SK-N-SH treated with all-trans-retinoic acid at 6 μM for 48 hours (cell line): Measurements from ENCODE around the gene POC1A.
"Not testable (repeated sequence)": the region's sequence is repeated elsewhere in the genome, so short reads cannot be mapped to it uniquely, and the experiment has no call there.

Source experiments
- ATAC-seq: fragments of 200-7000 bp; cut with Tn5 transposase; 3 replicates; pipeline ENCODE4 v1.9.1; 2020; ENCODE audit warnings: mild to moderate bottlenecking, moderate library complexity
- ARNTL ChIP-seq: fragments of 450-650 bp; formaldehyde crosslinking; IDR thresholded peaks from 2 replicates; pipeline ENCODE4 v1.5.0; 2020; ENCODE audit warnings: low read depth, mild to moderate bottlenecking, moderate library complexity, borderline replicate concordance
- BACH2 ChIP-seq: fragments of 250-450 bp; sonication (Bioruptor Pico); IDR thresholded peaks from 2 replicates; pipeline ENCODE4 v1.9.0; 2021; ENCODE audit warnings: mild to moderate bottlenecking, borderline replicate concordance
- CREB5 ChIP-seq: fragments of 250-450 bp; sonication (Bioruptor Pico); IDR thresholded peaks from 2 replicates; pipeline ENCODE4 v1.5.1; 2020; ENCODE audit warnings: low read depth, mild to moderate bottlenecking, moderate library complexity
- CSDC2 ChIP-seq: fragments of 250-450 bp; sonication (Bioruptor Pico); IDR thresholded peaks from 2 replicates; pipeline ENCODE4 v1.5.0; 2020; ENCODE audit warnings: mild to moderate bottlenecking, moderate library complexity
- CSRNP3 ChIP-seq: fragments of 250-450 bp; sonication (Bioruptor Pico); IDR thresholded peaks from 2 replicates; pipeline ENCODE4 v1.5.1; 2021; ENCODE audit warnings: mild to moderate bottlenecking, moderate library complexity
- ESRRG ChIP-seq: fragments of 250-450 bp; sonication (Bioruptor Pico); IDR thresholded peaks from 2 replicates; pipeline ENCODE4 v1.6.1; 2021; ENCODE audit warnings: mild to moderate bottlenecking
- GLIS3 ChIP-seq: fragments of 250-450 bp; sonication (Bioruptor Pico); IDR thresholded peaks from 2 replicates; pipeline ENCODE4 v1.5.0; 2020; ENCODE audit warnings: mild to moderate bottlenecking, moderate library complexity
- ISL1 ChIP-seq: fragments of 250-450 bp; sonication (Bioruptor Pico); IDR thresholded peaks from 2 replicates; pipeline ENCODE4 v2.1.2; 2022; ENCODE audit warnings: mild to moderate bottlenecking, moderate library complexity
- OSR1 ChIP-seq: fragments of 250-450 bp; sonication (Bioruptor Pico); IDR thresholded peaks from 2 replicates; pipeline ENCODE4 v1.8.0; 2022; ENCODE audit warnings: moderate library complexity, mild to moderate bottlenecking, inconsistent platforms
- PATZ1 ChIP-seq: fragments of 250-450 bp; sonication (Bioruptor Pico); IDR thresholded peaks from 2 replicates; pipeline ENCODE4 v1.8.0; 2020; ENCODE audit warnings: mild to moderate bottlenecking, moderate library complexity, borderline replicate concordance
- POU6F1 ChIP-seq: fragments of 250-450 bp; sonication (Bioruptor Pico); IDR thresholded peaks from 2 replicates; pipeline ENCODE4 v1.8.0; 2021; ENCODE audit warnings: low read depth, mild to moderate bottlenecking, moderate library complexity, borderline replicate concordance
- PPARA ChIP-seq: fragments of 250-450 bp; sonication (Bioruptor Pico); IDR thresholded peaks from 2 replicates; pipeline ENCODE4 v1.5.0; 2020; ENCODE audit warnings: mild to moderate bottlenecking, borderline replicate concordance
- SNAI2 ChIP-seq: fragments of 250-450 bp; sonication (Bioruptor Pico); IDR thresholded peaks from 2 replicates; pipeline ENCODE4 v1.5.0; 2020; ENCODE audit warnings: mild to moderate bottlenecking, moderate library complexity
- TCF4 ChIP-seq: fragments of 250-450 bp; sonication (Bioruptor Pico); IDR thresholded peaks from 2 replicates; pipeline ENCODE4 v1.8.0; 2021; ENCODE audit warnings: mild to moderate bottlenecking, moderate library complexity, borderline replicate concordance
- TOX ChIP-seq: fragments of 250-450 bp; sonication (Bioruptor Pico); IDR thresholded peaks from 2 replicates; pipeline ENCODE4 v1.8.0; 2021; ENCODE audit warnings: mild to moderate bottlenecking, moderate library complexity, borderline replicate concordance
- TSHZ2 ChIP-seq: fragments of 250-450 bp; sonication (Bioruptor Pico); IDR thresholded peaks from 2 replicates; pipeline ENCODE4 v1.5.0; 2020; ENCODE audit warnings: mild to moderate bottlenecking, moderate library complexity
- ZC3H10 ChIP-seq: fragments of 250-450 bp; sonication (Bioruptor Pico); IDR thresholded peaks from 2 replicates; pipeline ENCODE4 v1.5.1; 2021; ENCODE audit warnings: mild to moderate bottlenecking, moderate library complexity
- ZFP3 ChIP-seq: fragments of 250-450 bp; sonication (Bioruptor Pico); IDR thresholded peaks from 2 replicates; pipeline ENCODE4 v1.5.0; 2020; ENCODE audit warnings: mild to moderate bottlenecking, moderate library complexity
- ZFP30 ChIP-seq: fragments of 450-650 bp; formaldehyde crosslinking; IDR thresholded peaks from 2 replicates; pipeline ENCODE4 v1.5.0; 2022; ENCODE audit warnings: mild to moderate bottlenecking, moderate library complexity
- ZNF565 ChIP-seq: fragments of 450-650 bp; formaldehyde crosslinking; conservative IDR thresholded peaks from 2 replicates; pipeline ENCODE4 v1.5.0; 2020; ENCODE audit warnings: low read depth, mild to moderate bottlenecking, moderate library complexity
- ZNF70 ChIP-seq: fragments of 450-650 bp; formaldehyde crosslinking; IDR thresholded peaks from 2 replicates; pipeline ENCODE4 v1.5.0; 2020; ENCODE audit warnings: mild to moderate bottlenecking, moderate library complexity
- ZNF8 ChIP-seq: fragments of 450-650 bp; formaldehyde crosslinking; IDR thresholded peaks from 2 replicates; pipeline ENCODE4 v1.5.0; 2020; ENCODE audit warnings: mild to moderate bottlenecking, moderate library complexity

Gene POC1A

GRCh38 chr3:52182196-52182595 is 28.0 kb upstream of the POC1A start:
- no peak for ATAC-seq
- TF ChIP-seq PPARA (CRISPR knock-in tag) (no peak), SNAI2 (CRISPR knock-in tag) (no peak), TCF4 (CRISPR knock-in tag) (no peak), ZFP30 (CRISPR knock-in tag) (no peak), CSDC2 (CRISPR knock-in tag) (no peak), PATZ1 (CRISPR knock-in tag) (no peak), ZNF565 (no peak), CREB5 (CRISPR knock-in tag) (no peak), BACH2 (CRISPR knock-in tag) (no peak), ESRRG (CRISPR knock-in tag) (no peak), ARNTL (CRISPR knock-in tag) (no peak), POU6F1 (CRISPR knock-in tag) (no peak), TSHZ2 (CRISPR knock-in tag) (no peak), OSR1 (CRISPR knock-in tag) (no peak), ZNF70 (CRISPR knock-in tag) (no peak), TOX (CRISPR knock-in tag) (no peak), ZNF8 (no peak), ZFP3 (CRISPR knock-in tag) (no peak)

GRCh38 chr3:52181543-52181942 is 27.3 kb upstream of the POC1A start:
- ATAC-seq: no peak; the same call in 2 of the 3 replicates
- TF ChIP-seq CSRNP3 (CRISPR knock-in tag) (no peak), ISL1 (CRISPR knock-in tag) (no peak), ZFP30 (CRISPR knock-in tag) (no peak), SNAI2 (CRISPR knock-in tag) (no peak), ZFP3 (CRISPR knock-in tag) (no peak), GLIS3 (no peak), ZNF70 (CRISPR knock-in tag) (no peak)

GRCh38 chr3:52178537-52178936 is 24.3 kb upstream of the POC1A start:
- no peak for ATAC-seq
- TF ChIP-seq TSHZ2 (CRISPR knock-in tag): no peak
- no peak for TF ChIP-seq ZFP3 (CRISPR knock-in tag)
- no peak for TF ChIP-seq ZNF565
- no peak for TF ChIP-seq PATZ1 (CRISPR knock-in tag)
- no peak for TF ChIP-seq ZC3H10
- no peak for TF ChIP-seq POU6F1 (CRISPR knock-in tag)
- no peak for TF ChIP-seq ZNF70 (CRISPR knock-in tag)

GRCh38 chr3:52178126-52178525 is 23.9 kb upstream of the POC1A start:
- ATAC-seq: not testable (repeated sequence)
